Measurements from ENCODE around the gene FOXR1.
"Not testable (repeated sequence)": the region's sequence is repeated elsewhere in the genome, so short reads cannot be mapped to it uniquely, and the experiment has no call there.

The FOXR1 gene

GRCh38 chr11:118998388-118998717, 26.8 kb downstream of the FOXR1 start:
- DNase-seq, result no peak

DNA sequence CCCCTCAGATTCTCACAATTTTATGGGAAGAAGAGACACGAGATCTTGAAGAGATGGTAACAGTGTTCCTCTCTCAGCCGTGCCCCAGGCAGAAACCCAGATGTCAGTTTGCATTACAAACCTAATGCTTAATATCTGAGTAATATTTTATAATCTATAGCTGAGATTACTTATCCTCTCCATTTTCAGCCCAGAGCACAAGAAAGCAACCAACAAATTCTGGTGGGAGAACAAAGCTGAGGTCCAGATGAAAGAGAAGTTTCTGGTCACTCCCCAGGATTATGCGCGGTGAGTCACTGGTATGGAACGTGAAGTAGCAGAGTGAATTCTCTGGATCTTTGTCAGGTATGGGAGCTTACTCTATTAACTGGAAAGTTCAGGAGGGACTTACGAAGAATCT, 27.3 kb downstream of the FOXR1 start:
- no peak for DNase-seq

GRCh38 chr11:119000906-119001305, 29.3 kb downstream of the FOXR1 start:
- no peak for DNase-seq

DNA sequence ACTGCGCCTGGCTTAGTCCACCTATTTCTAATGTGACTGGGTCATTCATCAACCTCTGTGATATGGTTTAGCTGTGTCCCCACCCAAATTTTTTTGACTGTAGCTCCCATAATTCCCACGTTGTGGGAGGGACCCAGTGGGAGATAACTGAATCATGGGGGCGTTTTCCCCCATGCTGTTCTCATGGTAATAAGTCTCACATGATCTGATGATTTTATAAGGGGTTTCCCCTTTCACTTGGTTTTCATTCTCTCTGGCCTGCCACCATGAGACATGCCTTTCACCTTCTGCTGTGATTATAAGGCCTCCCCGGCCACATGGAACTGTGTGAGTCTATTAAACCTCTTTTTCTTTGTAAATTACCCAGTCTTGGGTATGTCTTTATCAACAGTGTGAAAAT, 35.1 kb downstream of the FOXR1 start:
- DNase-seq, result no peak

DNA sequence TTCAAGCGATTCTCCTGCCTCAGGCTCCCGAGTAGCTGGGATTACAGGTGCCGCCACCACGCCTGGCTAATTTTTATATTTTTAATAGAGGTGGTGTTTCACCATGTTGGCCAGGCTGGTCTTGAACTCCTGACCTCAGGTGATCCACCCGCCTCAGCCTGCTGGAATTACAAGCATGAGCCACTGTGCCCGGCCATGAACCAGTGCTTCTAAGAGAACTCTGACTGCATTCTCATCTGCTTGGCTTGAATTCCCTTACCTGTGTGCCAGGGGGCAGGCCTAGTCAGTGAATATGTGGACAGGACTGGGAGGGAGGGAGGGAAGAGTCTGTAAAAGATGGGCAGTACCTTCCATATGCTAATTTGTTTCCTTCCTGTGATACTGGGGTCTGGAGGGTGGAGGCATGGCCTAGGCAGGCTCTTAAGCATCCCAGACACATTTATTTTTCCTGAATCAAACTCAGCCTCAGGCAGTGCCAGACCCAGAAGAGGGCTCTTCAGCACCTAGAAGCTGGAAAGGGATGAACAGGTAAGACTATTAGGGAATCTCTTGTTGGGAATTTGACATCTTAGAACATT, 40.0 kb downstream of the FOXR1 start:
- DNase-seq, result no peak

DNA sequence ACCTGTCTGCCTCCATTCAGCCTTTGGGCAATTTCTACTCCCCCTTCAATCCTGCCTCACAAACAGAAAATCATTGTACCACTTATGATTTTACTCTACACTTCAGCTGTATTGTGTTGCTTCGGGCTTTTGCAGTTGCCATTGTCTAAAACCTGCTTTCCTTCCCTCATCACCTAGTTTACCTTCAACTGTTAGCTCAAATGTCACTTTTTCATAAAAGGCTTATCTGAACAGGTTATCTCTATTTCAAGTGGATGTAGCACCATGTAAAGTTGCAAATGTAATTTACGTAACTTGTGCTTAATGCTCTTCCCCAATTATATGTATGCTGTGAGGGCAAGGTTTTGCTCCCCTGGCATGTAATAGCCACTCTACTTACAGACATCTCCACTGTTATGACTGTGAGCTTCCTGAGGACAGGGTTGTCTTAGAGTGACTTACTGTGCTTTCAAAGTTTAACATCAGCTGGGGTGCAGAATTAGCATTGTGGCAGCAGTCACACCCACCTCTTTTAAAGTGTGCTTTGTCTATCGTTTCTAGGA, 41.1 kb downstream of the FOXR1 start:
- DNase-seq, result no peak

DNA sequence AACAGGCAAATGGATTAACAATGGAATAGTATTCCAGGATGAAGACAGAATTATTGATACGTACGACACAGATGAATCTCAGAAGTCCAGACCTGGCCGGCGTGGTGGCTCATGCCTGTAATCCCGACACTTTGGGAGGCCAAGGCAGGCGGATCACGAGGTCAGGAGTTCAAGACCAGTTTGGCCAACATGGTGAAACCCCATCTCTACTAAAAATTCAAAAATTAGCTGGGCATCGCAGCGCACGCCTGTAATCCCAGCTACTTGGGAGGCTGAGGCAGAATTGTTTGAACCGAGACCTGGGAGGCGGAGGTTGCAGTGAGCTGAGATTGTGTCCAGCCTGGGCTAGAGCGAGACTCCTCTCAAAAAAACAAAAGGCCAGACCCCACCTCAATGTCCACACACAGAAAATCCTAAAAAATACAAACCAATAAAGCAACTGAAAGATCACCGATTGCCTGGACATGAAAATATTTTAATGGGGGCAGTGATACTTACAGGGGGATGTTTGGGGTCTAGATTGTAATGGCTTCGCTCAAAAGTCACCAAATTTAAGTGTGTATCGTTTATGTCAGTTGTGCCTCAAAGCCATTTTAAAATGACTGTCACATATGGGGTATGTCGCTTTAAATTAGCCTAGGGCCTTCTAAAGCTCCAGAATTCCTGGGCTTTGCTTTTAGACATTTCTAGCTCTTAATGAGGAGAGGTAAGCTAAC, 42.8 kb downstream of the FOXR1 start:
- no peak for DNase-seq

GRCh38 chr11:119015054-119015611, 43.6 kb downstream of the FOXR1 start:
- DNase-seq, result no peak

- DNase-seq, result no peak
Observed at GRCh38 chr11:119016216-119017009, 44.9 kb downstream of the FOXR1 start.

DNA sequence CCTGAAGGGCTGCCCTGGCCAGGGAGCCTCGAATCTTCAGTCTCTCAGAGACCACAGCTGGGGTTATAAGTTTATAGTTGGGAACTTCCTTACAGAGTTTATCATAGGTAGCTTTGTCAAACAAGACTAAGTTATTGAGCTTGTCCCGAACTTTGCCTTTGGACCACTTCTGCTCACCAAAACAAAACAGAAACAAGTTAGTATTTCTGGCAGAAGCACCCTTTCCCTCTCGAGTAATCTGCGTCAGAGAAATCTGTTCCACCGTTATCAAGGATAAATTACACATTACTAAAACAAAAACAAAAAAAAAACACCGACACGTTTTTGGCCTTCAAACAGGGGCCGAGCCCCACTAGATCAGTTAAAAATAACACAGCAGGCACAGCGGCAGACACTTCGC, 45.8 kb downstream of the FOXR1 start:
- DNase-seq, result not testable (repeated sequence)

GRCh38 chr11:119018074-119018938, 46.7 kb downstream of the FOXR1 start, which contains the start of the genes RPS25 and TRAPPC4:
TSS of gene RPS25 (minus strand) at chr11:119018343. CDS start at chr11:119018284, 59 bp downstream.
TSS of gene TRAPPC4 (plus strand) at chr11:119018766. CDS start at chr11:119018796, 30 bp downstream.
- DNase-seq, result peak; percentile 95

GRCh38 chr11:119019996-119020395, 48.4 kb downstream of the FOXR1 start:
- no peak for DNase-seq

DNA sequence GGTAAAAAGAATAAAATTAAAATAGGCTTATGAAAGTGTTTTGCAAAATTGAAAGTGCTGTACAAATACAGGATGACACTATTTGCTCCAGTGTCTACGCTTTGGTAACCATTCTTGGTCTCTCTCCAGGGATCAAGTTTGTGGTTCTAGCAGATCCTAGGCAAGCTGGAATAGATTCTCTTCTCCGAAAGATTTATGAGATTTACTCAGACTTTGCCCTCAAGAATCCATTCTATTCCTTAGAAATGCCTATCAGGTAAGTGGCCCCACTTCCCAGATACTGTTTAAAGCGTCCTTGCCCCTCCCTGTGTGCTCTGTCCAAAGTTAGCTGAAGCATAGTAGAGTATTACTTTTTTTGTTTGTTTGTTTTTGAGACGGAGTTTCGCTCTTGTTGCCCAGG, 50.1 kb downstream of the FOXR1 start:
- DNase-seq, result no peak

GRCh38 chr11:119023741-119024140, 52.2 kb downstream of the FOXR1 start:
- no peak for DNase-seq

DNA sequence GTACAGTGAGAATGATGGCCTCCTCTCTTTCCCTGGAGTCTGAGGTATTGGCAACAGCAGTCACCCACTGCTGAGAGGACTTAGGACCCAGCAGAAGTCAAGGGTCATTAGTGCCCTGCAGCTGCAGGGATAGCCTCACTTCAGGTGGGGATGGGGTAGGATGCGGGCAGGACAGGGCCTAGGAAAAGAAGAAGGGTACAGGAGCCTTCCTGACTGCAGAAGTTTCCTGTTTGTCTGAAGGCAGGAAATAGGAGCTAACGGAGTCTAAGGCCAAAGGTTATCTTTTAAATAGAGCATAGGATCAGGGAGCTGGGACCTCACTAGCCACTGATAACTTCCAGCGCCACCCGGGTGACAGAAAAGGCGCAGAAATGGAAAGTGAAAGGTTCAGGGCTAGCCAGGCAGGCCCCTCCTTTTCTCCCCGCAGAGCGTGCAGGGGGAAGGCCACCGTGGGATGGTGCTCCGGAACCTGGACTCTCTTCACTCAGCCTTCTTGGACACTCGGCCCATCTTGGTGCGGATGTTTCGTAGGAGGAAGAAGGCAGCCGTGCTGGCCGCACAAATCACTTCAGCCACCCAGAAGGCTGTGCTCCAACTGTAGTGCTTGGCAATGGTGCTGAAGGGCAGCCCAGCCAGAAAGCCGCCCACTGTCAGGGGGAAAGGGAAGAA, 53.0 kb downstream of the FOXR1 start:
- DNase-seq, result no peak

- DNase-seq, result no peak
Observed at GRCh38 chr11:119025099-119025473, 53.5 kb downstream of the FOXR1 start.

GRCh38 chr11:119025541-119025940, 54.0 kb downstream of the FOXR1 start:
- no peak for DNase-seq

- DNase-seq, result no peak
Observed at GRCh38 chr11:119025978-119026766, 54.6 kb downstream of the FOXR1 start.

DNA sequence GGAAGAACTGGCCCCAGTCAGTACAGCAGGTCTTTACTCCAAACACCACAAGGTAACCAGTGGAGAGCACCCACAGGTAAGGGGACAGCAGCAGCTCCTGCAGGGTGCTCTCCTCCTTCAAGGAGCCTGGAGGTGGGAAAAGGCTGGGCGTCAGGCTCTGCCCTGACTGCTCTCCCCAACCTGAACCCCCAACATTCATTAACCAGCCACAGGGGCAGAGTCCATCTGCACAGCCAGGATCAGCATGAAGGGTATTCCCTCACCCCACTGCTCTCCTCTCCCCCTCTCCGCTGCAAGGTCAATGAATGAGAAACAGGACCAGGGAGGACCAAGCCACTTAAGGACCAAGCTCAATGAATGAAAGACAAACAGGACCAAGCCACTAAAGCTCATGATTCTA, 55.4 kb downstream of the FOXR1 start:
- no peak for DNase-seq

GRCh38 chr11:119027561-119028345, 56.2 kb downstream of the FOXR1 start:
- no peak for DNase-seq
